Suprapubic skin (tissue), 4 donors: Measurements from ENCODE around the gene PSMG1. TPM values are rescaled to one million over a fixed set of nuclear protein-coding genes. Genes with fewer than 3 reads are reported as not detected.

Experiments
- DNase-seq, 2 donors: peaks; one replicate each; pipeline ENCODE4 v3.0.0-alpha.2; 2019; ENCODE audit warnings: low spot score in 2 of 2
- H3K27ac ChIP-seq: fragments of 200-600 bp; sonication (generic); one replicate; pipeline ENCODE4 v1.5.1; 2019
- H3K27me3 ChIP-seq: fragments of 200-600 bp; sonication (generic); one replicate; pipeline ENCODE4 v1.5.1; 2019
- H3K36me3 ChIP-seq: fragments of 200-600 bp; sonication (generic); one replicate; pipeline ENCODE4 v1.5.1; 2019
- H3K4me1 ChIP-seq: fragments of 200-600 bp; sonication (generic); one replicate; pipeline ENCODE4 v1.5.1; 2019
- H3K4me3 ChIP-seq: fragments of 200-600 bp; sonication (generic); one replicate; pipeline ENCODE4 v1.5.1; 2019; ENCODE audit warnings: mild to moderate bottlenecking
- H3K9me3 ChIP-seq: fragments of 200-600 bp; sonication (generic); one replicate; pipeline ENCODE4 v1.5.1; 2019
- CTCF ChIP-seq, 2 donors: fragments of 200-600 bp in 1 of 2; fragments of 450-650 bp in 1 of 2; sonication (generic) in 1 of 2; IDR thresholded peaks; one replicate each; pipeline ENCODE4 v1.5.1; 2016 to 2019; ENCODE audit warnings: antibody characterized with exemption in 2 of 2, mild to moderate bottlenecking in 1 of 2, moderate library complexity in 1 of 2
- EP300 ChIP-seq: sonication (generic); formaldehyde crosslinking; IDR thresholded peaks from one replicate; pipeline ENCODE4 v1.6.1; 2017; ENCODE audit warnings: antibody characterized with exemption
- POLR2A ChIP-seq, 2 donors: fragments of 450-650 bp; IDR thresholded peaks; one replicate each; pipeline ENCODE4 v1.6.1; 2017; ENCODE audit warnings: antibody characterized with exemption in 2 of 2, mild to moderate bottlenecking in 2 of 2, moderate library complexity in 2 of 2
- POLR2AphosphoS5 ChIP-seq, 3 donors: sonication (generic); formaldehyde crosslinking; IDR thresholded peaks; one replicate each; pipeline ENCODE4 v1.6.1; 2017; ENCODE audit warnings: antibody characterized with exemption in 3 of 3
- WGBS: methylation state at CpG from one replicate; pipeline ENCODE4 v1.1.5; 2018; 5-methylcytosine and 5-hydroxymethylcytosine counted together
- total RNA-seq, 4 donors: library from RNA; depleted of rRNA; stranded (reverse); fragments of >200 nt; gene quantifications; one replicate each; pipeline ENCODE4 v1.1.0, GENCODE V29; 2016

PSMG1 gene
- total RNA-seq, 4 donors from 2014 or later, result 22.5 to 33.4 (median 28.1) TPM

GRCh38 chr21:39134288-39134810 is 48.9 kb downstream of the PSMG1 start:
- Histone ChIP-seq H3K27ac (no peak overlapping the region), H3K4me3 (no peak overlapping the region), H3K27me3 (no peaks in the 10 kb centered on the region), H3K9me3 (no peaks in the 10 kb centered on the region), H3K36me3 (no peaks in the 10 kb centered on the region), H3K4me1 (peaks cover 22% of the 10 kb centered on the region)
- TF ChIP-seq EP300, result no peak
- DNase-seq, result no peak
- WGBS, result 98% methylated on average over 15 of the region's 15 CpGs

- Histone ChIP-seq H3K36me3 (no peaks in the 10 kb centered on the region), H3K27ac (no peak overlapping the region), H3K4me3 (no peak overlapping the region), H3K27me3 (no peaks in the 10 kb centered on the region), H3K9me3 (no peaks in the 10 kb centered on the region), H3K4me1 (peaks cover 9% of the 10 kb centered on the region)
- TF ChIP-seq EP300, result no peak
- no peak for TF ChIP-seq POLR2A (IDR thresholded peaks at IDR 0.05)
- TF ChIP-seq CTCF (IDR thresholded peaks at IDR 0.05), result no peak
- no peak for TF ChIP-seq POLR2AphosphoS5 (IDR thresholded peaks at IDR 0.05)
- no peak for DNase-seq
- 87% methylated on average over 3 of the region's 3 CpGs for WGBS
Measured at GRCh38 chr21:39132248-39132647, 51.0 kb downstream of the PSMG1 start.

- no peak for DNase-seq
- WGBS, result 67% methylated on average over 1 of the region's 1 CpG
- no peaks in the 10 kb centered on the region for H3K36me3 ChIP-seq
- H3K4me1 ChIP-seq, result peaks cover 4% of the 10 kb centered on the region
- TF ChIP-seq CTCF (IDR thresholded peaks at IDR 0.05) (no peak), POLR2AphosphoS5 (IDR thresholded peaks at IDR 0.05) (no peak), EP300 (no peak), POLR2A (IDR thresholded peaks at IDR 0.05) (no peak)
- H3K27me3 ChIP-seq, result no peaks in the 10 kb centered on the region
- no peak overlapping the region for H3K27ac ChIP-seq
- no peak overlapping the region for H3K4me3 ChIP-seq
- no peaks in the 10 kb centered on the region for H3K9me3 ChIP-seq
Measured at GRCh38 chr21:39131791-39132190, 51.5 kb downstream of the PSMG1 start.

GRCh38 chr21:39127506-39127905 is 55.7 kb downstream of the PSMG1 start:
- H3K27me3 ChIP-seq, result no peaks in the 10 kb centered on the region
- no peaks in the 10 kb centered on the region for H3K9me3 ChIP-seq
- no peak overlapping the region for H3K27ac ChIP-seq
- no peak for TF ChIP-seq POLR2AphosphoS5 (IDR thresholded peaks at IDR 0.05)
- no peak for TF ChIP-seq CTCF (IDR thresholded peaks at IDR 0.05)
- no peak for TF ChIP-seq EP300
- TF ChIP-seq POLR2A (IDR thresholded peaks at IDR 0.05), result no peak
- no peaks in the 10 kb centered on the region for H3K36me3 ChIP-seq
- peaks cover 7% of the 10 kb centered on the region for H3K4me1 ChIP-seq
- no peak for DNase-seq
- WGBS, result 89% methylated on average over 8 of the region's 8 CpGs
- no peak overlapping the region for H3K4me3 ChIP-seq

- Histone ChIP-seq H3K27ac (no peak overlapping the region), H3K4me1 (peaks cover 7% of the 10 kb centered on the region), H3K36me3 (no peaks in the 10 kb centered on the region), H3K27me3 (no peaks in the 10 kb centered on the region), H3K9me3 (no peaks in the 10 kb centered on the region), H3K4me3 (no peak overlapping the region)
- TF ChIP-seq CTCF (IDR thresholded peaks at IDR 0.05) (no peak), POLR2A (IDR thresholded peaks at IDR 0.05) (no peak), POLR2AphosphoS5 (IDR thresholded peaks at IDR 0.05) (no peak), EP300 (no peak)
- no peak for DNase-seq
- 56% methylated on average over 3 of the region's 4 CpGs for WGBS
Measured at GRCh38 chr21:39126486-39126806, 56.8 kb downstream of the PSMG1 start.
